Left colon (tissue), 2 donors: ENCODE results near the gene SLC7A14. TPM values are rescaled to one million over a fixed set of nuclear protein-coding genes. Genes with fewer than 3 reads are reported as not detected.

Experiments
- ATAC-seq: fragments of 200-7000 bp; cut with Tn5 transposase; one replicate; pipeline ENCODE4 v1.9.1; 2020; ENCODE audit warnings: mild to moderate bottlenecking, moderate library complexity
- DNase-seq, 2 donors: peaks; one replicate each; pipeline ENCODE4 v3.0.0-alpha.2; 2020
- intact Hi-C, 2 donors: fragments of 100-400 bp; cut with DNase I in 1 of 2; cut with micrococcal nuclease in 1 of 2; formaldehyde crosslinking; loops; one replicate each; pipeline versions ENCODE4 v1.11.2 to v1.14.0; 2022; cut with DNase I, micrococcal nuclease
- microRNA-seq, 2 donors: library from miRNA; unstranded; fragments of <30 nt; microRNA quantifications; one replicate each; pipeline versions ENCODE4 v1.1.0 to v1.2.0, GENCODE V29; 2020
- total RNA-seq, 2 donors: library from RNA; stranded (reverse); fragmentation: NEBNext Ultra II Directional; extraction: Animal tissue kit (Norgen Biotek cat#: 25700); gene quantifications; one replicate each; pipeline ENCODE4 v1.2.1, GENCODE V29; 2021
- donor health status: DM: no; HTN: no; CAD: no.
- donor health status: DM: yes; HTN: yes; CAD: no.

SLC7A14 gene
- total RNA-seq, 2 donors from 2014 or later = 0.15 to 0.34 TPM

DNA sequence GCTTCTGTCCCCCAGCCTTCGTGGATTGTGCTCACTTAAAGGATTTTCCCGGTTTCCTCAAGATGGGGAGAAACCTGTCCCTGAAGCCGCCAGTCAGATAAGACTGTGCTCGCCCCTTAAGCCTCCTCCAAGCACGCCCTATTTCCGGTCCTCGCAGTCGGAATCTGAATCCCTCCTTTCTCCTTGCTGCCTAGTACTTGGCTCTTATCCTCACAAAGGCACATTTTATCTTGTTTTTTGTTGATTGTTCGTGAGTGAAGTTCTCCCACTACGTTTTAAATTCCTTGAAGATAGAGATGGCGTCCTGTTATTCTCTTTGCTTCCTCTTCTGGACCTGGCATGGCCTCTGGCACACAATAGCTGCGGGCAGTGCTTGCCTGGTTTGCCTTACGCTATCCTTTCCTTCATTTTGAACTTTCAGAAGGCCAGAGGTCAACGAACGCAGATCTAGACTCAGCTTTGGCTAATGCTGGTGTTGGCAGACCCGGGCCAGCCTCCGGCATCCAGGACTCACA lies 165.5 kb downstream of the SLC7A14 start:
- intact Hi-C loops = no loop called here
- ATAC-seq (no peak), DNase-seq (no peak)

- DNase-seq (no peak), ATAC-seq (no peak)
- intact Hi-C loops = loop anchor here (5.0 to 10.0 kb wide), 2 partner anchors 393 to 395 kb away; no protein-coding TSS in a partner anchor
Measured at GRCh38 chr3:170419557-170420087, 166.3 kb downstream of the SLC7A14 start.

DNA sequence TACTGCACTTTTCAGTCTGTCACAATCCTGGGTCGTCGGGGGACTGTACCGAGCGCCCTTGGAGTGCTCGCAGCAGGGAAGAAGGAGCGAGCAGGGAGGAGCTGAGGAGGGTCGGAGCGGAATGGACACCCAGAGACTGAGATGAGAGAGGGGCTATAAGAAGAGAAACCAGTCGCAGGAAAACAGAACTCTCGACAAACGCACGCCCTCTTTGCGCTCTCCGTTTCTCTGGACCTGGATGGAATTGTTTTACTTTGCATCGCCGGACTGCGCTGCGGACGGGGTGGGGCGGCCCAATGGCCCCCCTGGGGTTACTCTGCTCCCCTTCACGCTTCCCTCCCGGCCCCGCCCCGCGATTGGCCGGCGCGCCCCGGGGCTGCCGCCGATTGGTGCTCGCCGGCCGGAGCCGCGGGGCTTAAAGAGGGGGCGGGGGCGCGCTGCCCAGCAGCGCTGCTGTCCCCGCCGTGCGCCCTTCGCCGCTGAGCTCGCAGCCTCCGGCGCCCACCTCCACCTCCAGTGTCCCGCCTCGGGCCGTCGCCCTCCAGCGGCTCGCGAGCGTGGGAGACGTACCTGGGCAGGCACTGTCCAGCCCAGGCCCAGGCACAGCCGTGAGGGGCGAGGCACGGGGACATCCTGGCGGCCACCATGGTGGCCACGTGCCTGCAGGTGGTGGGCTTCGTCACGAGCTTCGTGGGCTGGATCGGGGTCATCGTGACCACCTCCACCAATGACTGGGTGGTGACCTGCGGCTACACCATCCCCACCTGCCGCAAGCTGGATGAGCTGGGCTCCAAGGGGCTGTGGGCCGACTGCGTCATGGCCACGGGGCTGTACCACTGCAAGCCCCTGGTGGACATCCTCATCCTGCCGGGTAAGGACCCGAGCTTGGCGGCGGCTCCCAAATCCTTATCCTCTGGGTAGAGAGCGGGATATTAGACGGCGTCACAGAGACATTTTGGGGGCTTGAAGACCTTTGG lies 167.2 kb downstream of the SLC7A14 start, which contains the start of gene CLDN11:
TSS of gene CLDN11 (plus strand) at position 447 of the 977 bp plus-strand sequence. CDS start at position 646, 199 bp downstream.
- DNase-seq (peak in 1 of 2 donors; percentile 10), ATAC-seq (peak; percentile 50)
- intact Hi-C loops = loop anchor here (5.0 to 10.0 kb wide), 2 partner anchors 394 to 396 kb away; no protein-coding TSS in a partner anchor

DNA sequence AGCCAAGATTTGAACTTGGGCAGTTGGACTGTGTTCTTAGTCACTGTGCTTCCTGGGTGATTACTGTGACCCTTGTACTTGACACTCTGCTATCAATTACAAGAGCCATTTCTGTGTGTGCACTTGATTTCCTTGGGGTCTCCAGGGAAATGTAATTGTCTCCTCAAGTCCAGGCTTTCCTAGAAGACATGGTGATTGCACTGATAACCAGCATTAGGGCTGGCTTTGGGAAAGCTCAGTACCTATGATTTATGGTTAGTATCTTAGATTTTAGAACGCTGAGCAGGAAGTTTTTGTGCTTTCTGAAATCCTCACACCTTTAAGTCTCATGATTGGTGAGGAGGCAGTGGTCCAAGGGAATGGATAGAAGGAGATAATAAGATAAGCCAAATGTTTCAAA lies 168.8 kb downstream of the SLC7A14 start:
- intact Hi-C loops = loop anchor here (5.0 to 10.0 kb wide), 2 partner anchors 395 to 398 kb away; no protein-coding TSS in a partner anchor
- no peak for ATAC-seq
- DNase-seq = no peak

- intact Hi-C loops = loop anchor here in 1 of 2 donors (10.0 kb wide), 1 partner anchor 401 kb away; no protein-coding TSS in a partner anchor
- ATAC-seq = peak; percentile 74
- no peak for DNase-seq
Measured at GRCh38 chr3:170414202-170414663, 171.6 kb downstream of the SLC7A14 start.

DNA sequence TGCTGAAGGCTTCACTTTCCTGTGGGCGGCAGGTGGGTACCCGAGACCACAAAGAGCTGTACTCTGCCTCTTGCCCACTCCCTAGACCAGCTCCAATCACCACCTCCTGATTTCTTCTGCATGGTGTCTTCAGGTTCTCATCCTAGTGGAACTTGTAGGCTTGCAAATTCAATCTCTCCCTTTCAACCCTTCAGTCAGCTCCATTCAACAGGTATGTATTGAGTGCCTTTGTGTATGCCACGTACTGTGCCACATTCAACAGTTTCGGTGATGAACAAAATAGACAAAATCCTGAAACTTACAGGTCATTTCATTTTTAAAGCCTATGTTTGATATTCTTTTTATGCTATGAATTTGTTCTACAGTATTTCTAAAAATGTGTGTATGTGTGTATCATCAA lies 172.6 kb downstream of the SLC7A14 start:
- ATAC-seq (no peak), DNase-seq (no peak)
- intact Hi-C loops = loop anchor here in 1 of 2 donors (10.0 kb wide), 1 partner anchor 402 kb away; no protein-coding TSS in a partner anchor

GRCh38 chr3:170410428-170411029 lies 175.3 kb downstream of the SLC7A14 start:
- ATAC-seq = no peak
- DNase-seq = no peak
- intact Hi-C loops = loop anchor here in 1 of 2 donors (10.0 kb wide), 1 partner anchor 404 kb away; no protein-coding TSS in a partner anchor

Small RNA genes within 50 kb of the gene (microRNA-seq; reads per million reads assigned to microRNA genes)
- 0 reads per million in 2 donors for gene MIR6828

Other genes with a start within 250 kb of the SLC7A14 start
- 10 to 100 TPM; 43.9 to 51.1 TPM for gene SKIL, start 228.4 kb downstream of the SLC7A14 start, total RNA-seq
- gene CLDN11, start 167.2 kb downstream of the SLC7A14 start, total RNA-seq = 1 to 10 TPM; 4.3 to 7.7 TPM